DMS 273 (cell line): ENCODE results near the gene FAM117B.
"Not testable (repeated sequence)": the region's sequence is repeated elsewhere in the genome, so short reads cannot be mapped to it uniquely, and the experiment has no call there.

ENCODE experiments used
- DNase-seq: peaks from one replicate; lab custom pipeline; 2025; ENCODE audit not compliant: unreplicated experiment; lab: John Stamatoyannopoulos, UW

FAM117B gene

GRCh38 chr2:202756598-202756997 lies 121.8 kb downstream of the FAM117B start:
- DNase-seq, result no peak

GRCh38 chr2:202757339-202757738 lies 122.6 kb downstream of the FAM117B start:
- DNase-seq, result no peak

DNA sequence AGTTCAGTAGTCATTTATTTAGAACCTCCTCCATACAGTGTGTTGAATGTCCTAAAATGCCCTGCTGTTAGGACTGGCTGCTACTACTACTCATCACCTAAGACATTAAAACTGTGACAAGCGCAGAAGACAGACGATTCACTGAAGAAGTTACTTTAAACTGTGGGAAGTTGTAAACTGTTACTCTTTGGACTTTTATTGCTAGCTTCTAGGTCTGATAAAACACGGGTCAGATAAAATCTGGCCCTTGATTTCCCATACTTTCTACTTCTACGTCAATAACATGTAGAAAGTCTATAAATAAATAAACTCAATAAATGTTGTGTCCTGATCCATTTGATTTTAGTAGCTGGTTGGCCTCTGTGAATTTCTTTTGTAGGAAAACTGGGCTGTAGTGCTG lies 123.4 kb downstream of the FAM117B start:
- no peak for DNase-seq

- no peak for DNase-seq
Measured at GRCh38 chr2:202758604-202759003, 123.8 kb downstream of the FAM117B start.

DNA sequence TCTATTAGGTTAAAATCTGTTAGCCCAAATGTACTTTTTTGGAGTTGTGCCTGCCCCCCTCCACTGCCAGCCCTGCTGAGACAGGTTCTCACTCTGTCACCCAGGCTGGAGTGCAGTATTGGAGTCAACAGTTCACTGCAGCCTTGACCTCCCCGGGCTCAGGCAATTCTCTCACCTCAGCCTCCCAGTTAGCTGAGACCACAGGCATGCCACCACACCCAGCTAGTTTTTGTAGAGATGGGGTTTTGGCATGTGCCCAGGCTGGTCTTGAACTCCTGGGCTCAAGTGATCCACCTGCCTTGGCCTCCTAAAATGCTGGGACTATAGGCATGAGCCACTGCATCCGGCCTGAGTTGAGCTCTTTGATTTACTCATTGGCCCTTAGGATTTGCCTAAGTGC lies 126.1 kb downstream of the FAM117B start:
- no peak for DNase-seq

DNA sequence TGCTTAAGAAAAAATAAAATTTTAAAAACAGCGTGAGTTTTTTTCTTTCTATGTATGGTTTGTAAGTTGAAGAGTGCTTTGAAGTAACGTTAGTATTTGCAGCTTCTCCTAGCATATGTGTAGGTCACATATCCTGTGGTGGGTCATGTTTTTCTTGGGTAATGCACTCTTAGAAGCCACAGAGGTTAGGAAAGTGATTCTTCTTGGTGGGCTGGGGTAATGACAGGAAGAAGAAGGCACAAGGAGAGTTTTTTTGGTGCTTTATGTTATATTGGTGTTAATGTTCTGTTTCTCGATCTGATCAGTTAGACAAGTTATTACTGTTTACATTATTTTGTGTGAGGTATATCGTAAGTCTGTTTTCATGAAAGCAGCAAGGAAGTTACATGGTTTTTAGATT lies 127.8 kb downstream of the FAM117B start:
- DNase-seq, result no peak

GRCh38 chr2:202763916-202764315 lies 129.1 kb downstream of the FAM117B start:
- DNase-seq, result no peak

GRCh38 chr2:202764991-202765390 lies 130.2 kb downstream of the FAM117B start:
- no peak for DNase-seq

DNA sequence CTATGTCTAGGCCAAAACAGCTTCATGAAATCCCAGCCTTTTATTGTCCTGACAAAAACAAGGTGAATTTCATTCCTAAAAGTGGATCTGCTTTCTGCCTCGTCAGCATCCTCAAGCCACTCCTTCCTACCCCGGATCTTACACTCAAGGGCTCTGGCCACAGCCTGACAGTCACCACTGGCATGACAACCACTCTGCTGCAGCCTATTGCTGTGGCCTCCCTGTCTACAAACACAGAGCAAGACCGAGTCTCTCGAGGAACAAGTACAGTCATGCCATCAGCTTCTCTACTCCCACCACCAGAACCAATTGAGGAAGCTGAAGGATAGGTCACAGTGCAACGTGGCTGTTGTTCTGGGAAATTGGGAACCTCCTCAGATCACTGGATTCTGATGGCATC lies 130.7 kb downstream of the FAM117B start:
- no peak for DNase-seq

DNA sequence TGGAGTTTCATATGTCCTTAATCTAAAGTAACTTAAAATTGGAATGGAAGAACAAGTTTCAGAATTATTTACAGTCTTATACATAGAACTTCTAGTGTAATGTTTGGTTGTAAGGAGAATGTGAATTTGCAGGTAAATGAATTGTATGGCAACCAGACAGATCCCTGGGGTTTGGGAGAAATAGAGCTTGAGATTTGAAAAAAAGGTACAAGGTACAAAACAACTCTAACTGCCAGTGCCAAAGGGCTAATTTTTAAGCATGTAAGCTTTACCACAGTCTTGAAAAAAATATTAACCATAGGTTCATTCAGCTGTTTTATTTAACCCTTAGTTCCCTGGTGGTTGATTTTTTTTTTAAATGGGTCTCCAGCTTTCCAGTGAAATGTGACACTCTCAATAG lies 133.5 kb downstream of the FAM117B start:
- DNase-seq, result no peak

GRCh38 chr2:202769201-202769600 lies 134.4 kb downstream of the FAM117B start:
- DNase-seq, result no peak

DNA sequence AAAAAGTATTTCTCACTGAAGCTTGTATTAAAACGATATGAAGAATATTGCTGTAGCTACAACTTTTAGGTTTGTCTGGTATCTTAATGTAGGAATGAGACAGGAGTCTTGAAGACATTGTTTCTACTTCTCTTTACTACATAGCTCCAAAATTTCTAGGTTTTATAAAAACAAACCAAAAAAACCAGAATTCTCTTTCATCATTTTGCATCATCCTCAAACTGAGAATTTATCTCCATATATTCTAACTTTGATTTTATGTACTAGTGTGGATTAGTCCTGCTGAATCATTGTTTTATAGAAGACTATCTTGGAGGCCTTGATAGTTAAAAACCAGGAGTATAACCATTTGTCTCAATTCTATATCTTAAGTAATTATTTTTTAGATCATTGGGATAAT lies 136.6 kb downstream of the FAM117B start:
- no peak for DNase-seq

GRCh38 chr2:202771741-202772460 lies 137.1 kb downstream of the FAM117B start:
- no peak for DNase-seq

GRCh38 chr2:202773301-202773973 lies 138.7 kb downstream of the FAM117B start:
- DNase-seq, result no peak

GRCh38 chr2:202774104-202774503 lies 139.3 kb downstream of the FAM117B start:
- DNase-seq, result no peak

- DNase-seq, result no peak
Measured at GRCh38 chr2:202778217-202778616, 143.4 kb downstream of the FAM117B start.

DNA sequence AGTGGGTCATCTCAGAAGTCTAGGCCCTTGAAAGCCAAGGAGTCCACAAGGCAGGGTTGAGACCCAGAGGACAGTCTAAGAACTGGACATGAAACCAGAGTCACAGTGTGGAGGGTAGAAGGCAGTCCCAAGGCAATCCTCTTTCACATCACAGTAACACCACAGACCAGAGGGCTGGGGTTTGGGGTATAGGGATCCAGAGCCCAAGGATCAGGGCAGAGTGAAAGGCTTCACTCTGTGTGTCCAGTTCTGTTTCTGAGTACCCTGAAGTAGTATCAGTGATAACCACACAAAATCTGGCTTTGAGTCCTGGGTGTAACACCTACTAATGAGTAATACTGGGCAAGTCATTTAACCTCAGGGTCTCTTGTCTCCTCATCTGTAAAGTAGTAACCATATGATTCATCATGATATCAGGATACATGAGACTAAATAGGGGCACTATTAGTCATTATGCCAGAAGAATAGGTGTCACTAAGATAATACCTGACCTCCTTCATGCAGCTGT lies 145.8 kb downstream of the FAM117B start:
- DNase-seq, result no peak

DNA sequence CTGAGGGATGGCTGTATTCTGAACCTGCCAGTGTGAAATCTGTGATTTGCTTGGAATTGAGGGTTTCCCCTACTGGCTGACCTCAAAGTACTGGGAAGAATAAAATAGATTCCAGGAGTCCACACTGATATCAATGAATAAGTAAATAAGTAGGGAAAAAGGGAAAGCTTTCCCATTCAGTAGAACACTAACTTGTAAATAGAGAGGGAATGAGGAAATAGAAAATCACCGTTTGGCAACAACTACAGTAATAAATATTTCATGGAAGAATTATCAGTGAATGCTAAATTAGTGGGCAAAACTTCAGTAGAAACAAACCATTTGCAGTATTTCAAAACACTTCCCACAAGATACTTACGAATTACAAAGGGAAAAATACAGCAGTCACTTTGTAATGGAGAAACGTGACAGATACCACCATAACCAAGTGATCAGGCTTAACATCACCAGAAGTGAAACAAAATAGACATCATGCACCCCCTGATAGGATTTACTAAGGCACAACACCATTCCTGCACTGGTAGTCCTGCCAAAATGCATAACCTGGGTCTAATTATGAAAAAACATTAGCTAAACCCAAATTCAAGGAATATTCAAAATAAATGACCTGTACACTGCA lies 148.3 kb downstream of the FAM117B start:
- no peak for DNase-seq

- no peak for DNase-seq
Measured at GRCh38 chr2:202786842-202787241, 152.1 kb downstream of the FAM117B start.

- DNase-seq, result no peak
Measured at GRCh38 chr2:202790676-202791075, 155.9 kb downstream of the FAM117B start.

GRCh38 chr2:202797944-202798343 lies 163.2 kb downstream of the FAM117B start:
- no peak for DNase-seq

DNA sequence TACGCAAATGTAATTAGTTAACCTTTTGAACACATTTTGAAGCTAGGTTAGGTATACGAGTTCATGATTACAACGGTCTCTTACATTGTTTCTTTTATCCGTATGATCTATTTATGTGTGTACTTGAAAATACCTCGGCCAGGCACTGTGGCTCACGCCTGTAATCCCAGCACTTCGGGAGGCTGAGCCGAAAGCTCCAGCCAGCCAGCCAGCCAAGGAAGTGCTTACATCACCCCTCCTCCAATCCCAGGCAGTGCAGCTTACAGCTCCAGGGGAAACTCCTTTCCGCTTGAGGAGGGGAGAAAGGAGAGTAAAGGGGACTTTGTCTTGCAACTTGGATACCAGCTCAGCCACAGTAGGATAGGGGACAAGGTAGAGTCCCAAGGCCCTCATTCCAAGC lies 171.1 kb downstream of the FAM117B start:
- not testable (repeated sequence) for DNase-seq
